DND-41 (cell line): Measurements from ENCODE around the gene PRUNE1.

Source experiments
- ATAC-seq: fragments of 200-7000 bp; cut with Tn5 transposase; 3 replicates; pipeline ENCODE4 v1.9.1; 2021; ENCODE audit warnings: low read depth; ENCODE audit not compliant: insufficient read depth
- DNase-seq: peaks from one replicate; pipeline ENCODE4 v3.0.0-alpha.2; 2020
- H2AFZ ChIP-seq: 2 replicates; pipeline ENCODE4 v1.6.0; 2012; ENCODE audit warnings: low read depth, low read length
- H3K27ac ChIP-seq: 2 replicates; pipeline ENCODE4 v1.5.1; 2012; ENCODE audit warnings: low read length, inconsistent platforms
- H3K27me3 ChIP-seq: fragments of 200-600 bp; sonication (generic); 2 replicates; pipeline ENCODE4 v1.6.0; 2012; ENCODE audit warnings: low read length, mild to moderate bottlenecking, inconsistent platforms; ENCODE audit not compliant: insufficient read depth, poor library complexity
- H3K36me3 ChIP-seq: 2 replicates; pipeline ENCODE4 v1.5.1; 2012; ENCODE audit warnings: low read length, inconsistent platforms; ENCODE audit not compliant: insufficient read depth
- H3K4me1 ChIP-seq: 2 replicates; pipeline ENCODE4 v1.5.1; 2012; ENCODE audit warnings: mild to moderate bottlenecking, low read length; ENCODE audit not compliant: insufficient read depth
- H3K4me2 ChIP-seq: 2 replicates; pipeline ENCODE4 v1.6.0; 2012; ENCODE audit warnings: mild to moderate bottlenecking, moderate library complexity, low read length, inconsistent platforms; ENCODE audit not compliant: insufficient read depth
- H3K4me3 ChIP-seq, 2 experiments: fragments of 200-600 bp in 1 of 2; shearing (Covaris generic) in 1 of 2; 2 replicates each; pipeline ENCODE4 v1.5.1; 2012 to 2016; ENCODE audit warnings: inconsistent platforms in 2 of 2, low read length in 2 of 2, mild to moderate bottlenecking in 2 of 2, low read depth in 1 of 2, moderate library complexity in 1 of 2
- H3K79me2 ChIP-seq: 2 replicates; pipeline ENCODE4 v1.6.0; 2012; ENCODE audit warnings: low read length, inconsistent platforms; ENCODE audit not compliant: insufficient read depth
- H3K9ac ChIP-seq: 2 replicates; pipeline ENCODE4 v1.6.0; 2012; ENCODE audit warnings: low read depth, mild to moderate bottlenecking, inconsistent platforms, low read length, moderate library complexity
- H3K9me3 ChIP-seq: 2 replicates; pipeline ENCODE4 v1.5.1; 2012; ENCODE audit warnings: low read length, moderate library complexity, mild to moderate bottlenecking, inconsistent platforms; ENCODE audit not compliant: insufficient read depth, severe bottlenecking
- H4K20me1 ChIP-seq: 2 replicates; pipeline ENCODE4 v1.6.0; 2012; ENCODE audit warnings: low read length; ENCODE audit not compliant: insufficient read depth
- CTCF ChIP-seq: IDR thresholded peaks from 2 replicates; pipeline ENCODE4 v1.5.1; 2012; ENCODE audit warnings: borderline replicate concordance, low read length, moderate library complexity, mild to moderate bottlenecking; ENCODE audit not compliant: poor library complexity, severe bottlenecking; ENCODE audit errors: extremely low read depth
- EZH2 ChIP-seq: IDR thresholded peaks from 3 replicates; pipeline ENCODE4 v1.6.1; 2012; ENCODE audit warnings: borderline replicate concordance, low read depth, mild to moderate bottlenecking, moderate library complexity, low read length, inconsistent platforms; ENCODE audit not compliant: severe bottlenecking

Gene PRUNE1

GRCh38 chr1:151005729-151006319, 2.4 kb upstream of the PRUNE1 start:
- Histone ChIP-seq H2AFZ (peak overlapping the region; percentile 87), H3K27ac (peak overlapping the region; percentile 84), H3K27me3 (no peaks in the 10 kb centered on the region), H3K4me1 (peaks cover 74% of the 10 kb centered on the region), H3K9ac (peak overlapping the region; percentile 56), H4K20me1 (no peaks in the 10 kb centered on the region), H3K4me3 (peak overlapping the region; percentile 3 to 62; a peak in 3 of 4 replicates), H3K79me2 (peaks cover 24% of the 10 kb centered on the region), H3K4me2 (peak overlapping the region; percentile 88), H3K9me3 (no peaks in the 10 kb centered on the region), H3K36me3 (peaks cover 3% of the 10 kb centered on the region; the same call in 1 of the 2 replicates)
- DNase-seq (no peak), ATAC-seq (no peak)
- TF ChIP-seq EZH2 (no peak), CTCF (no peak)

DNA sequence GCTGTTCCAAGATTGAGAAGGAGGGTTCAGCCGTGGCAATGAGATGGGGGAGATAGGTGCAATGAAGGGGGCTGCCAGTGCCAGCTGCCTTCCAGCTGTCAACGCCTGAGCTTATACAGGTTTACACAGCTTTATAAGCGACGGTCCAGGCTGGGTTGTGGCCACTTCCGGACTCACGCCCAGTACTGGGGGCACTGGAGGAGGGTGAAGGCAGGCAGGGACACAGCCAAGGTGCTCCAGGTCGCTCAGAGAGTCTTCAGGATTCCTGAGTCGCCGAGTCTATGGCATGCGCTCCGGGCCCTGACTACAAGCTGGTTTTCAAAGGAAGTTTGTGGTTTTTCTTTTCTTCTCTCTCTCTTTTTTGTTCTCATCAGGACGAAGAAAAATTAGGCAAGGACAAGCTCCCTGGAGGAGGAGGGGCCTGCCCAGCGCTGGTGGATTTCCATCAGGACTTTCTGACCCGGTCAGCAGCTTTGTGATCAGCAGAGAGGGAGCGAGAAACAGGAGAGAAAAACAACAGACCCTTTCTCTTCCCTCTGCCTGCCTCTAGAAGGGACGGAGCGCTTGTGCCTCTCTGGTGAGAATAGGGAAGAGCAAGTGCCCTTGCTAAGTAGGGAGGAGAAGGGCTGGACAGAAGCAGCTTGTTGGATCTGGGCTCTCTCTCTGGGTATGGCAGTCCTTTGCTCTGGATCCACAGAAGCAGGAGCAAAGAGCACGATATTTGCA, 1.8 kb upstream of the PRUNE1 start, which contains the start of gene MINDY1:
MINDY1 (minus strand) TSS at position 576 of the 726 bp plus-strand sequence. CDS start 4,285 bp downstream, outside the sequence.
- Histone ChIP-seq H4K20me1 (no peaks in the 10 kb centered on the region), H3K27ac (peak within 1 kb of the TSS; percentile 84), H3K9me3 (no peaks in the 10 kb centered on the region), H3K4me2 (peak within 1 kb of the TSS; percentile 88), H3K4me3 (peak within 1 kb of the TSS; percentile 3 to 73; a peak in 3 of 4 replicates), H2AFZ (peak within 1 kb of the TSS; percentile 87), H3K4me1 (peaks cover 80% of the 10 kb centered on the region), H3K9ac (peak within 1 kb of the TSS; percentile 70), H3K36me3 (peaks cover 3% of the 10 kb centered on the region; the same call in 1 of the 2 replicates), H3K79me2 (peaks cover 29% of the 10 kb centered on the region), H3K27me3 (no peaks in the 10 kb centered on the region)
- TF ChIP-seq EZH2 (no peak), CTCF (peak; percentile 67)
- ATAC-seq (peak; percentile 69), DNase-seq (peak; percentile 62)

DNA sequence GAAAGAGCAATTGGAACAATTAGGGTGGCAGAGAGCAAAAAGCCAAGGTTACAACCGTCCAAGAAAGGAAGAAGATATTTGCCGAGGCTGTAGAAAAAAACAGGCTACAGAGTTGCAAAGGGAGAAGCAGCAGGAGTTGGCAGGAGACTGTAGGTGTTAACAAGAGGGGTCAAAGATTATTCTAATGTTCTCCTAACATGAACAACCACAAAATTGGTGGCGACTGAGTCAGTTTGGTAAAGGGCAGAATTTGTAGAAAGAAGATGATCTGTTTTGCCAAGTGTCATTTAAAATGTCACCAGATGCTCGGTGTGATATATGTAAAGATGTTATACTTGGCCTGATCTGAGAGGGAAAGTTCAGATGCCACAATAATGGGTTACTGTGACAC, 401 bp upstream of the PRUNE1 start:
- H3K9ac ChIP-seq: peak overlapping the region; percentile 70
- H3K79me2 ChIP-seq: peaks cover 35% of the 10 kb centered on the region
- peak overlapping the region; percentile 75 for H2AFZ ChIP-seq
- peak overlapping the region; percentile 78 for H3K27ac ChIP-seq
- peak overlapping the region; percentile 40 to 73; a peak in 3 of 4 replicates for H3K4me3 ChIP-seq
- ATAC-seq (no peak), DNase-seq (no peak)
- no peaks in the 10 kb centered on the region for H3K9me3 ChIP-seq
- peaks cover 3% of the 10 kb centered on the region; the same call in 1 of the 2 replicates for H3K36me3 ChIP-seq
- no peaks in the 10 kb centered on the region for H3K27me3 ChIP-seq
- no peaks in the 10 kb centered on the region for H4K20me1 ChIP-seq
- no peak for TF ChIP-seq EZH2
- TF ChIP-seq CTCF: no peak
- peak overlapping the region; percentile 67 for H3K4me2 ChIP-seq
- H3K4me1 ChIP-seq: peaks cover 74% of the 10 kb centered on the region
